Activated CD4-positive, alpha-beta T cell treated with anti-CD3 and anti-CD28 coated beads for 36 hours (primary cell): ENCODE data around the gene SPTBN4. TPM values are rescaled to one million over a fixed set of nuclear protein-coding genes. Genes with fewer than 3 reads are reported as not detected.

Source experiments
- total RNA-seq, 2 experiments: library from RNA; stranded (reverse); gene quantifications; one replicate each; pipeline ENCODE4 v1.2.3, GENCODE V29; 2021

The SPTBN4 gene
- total RNA-seq, 2 experiments from 2014 or later, result 2.4 to 2.5 TPM

Other genes with a start within 250 kb of the SPTBN4 start
- gene TTC9B, start 248.6 kb upstream of the SPTBN4 start, total RNA-seq, result not detected
- gene CCNP, start 240.3 kb upstream of the SPTBN4 start, total RNA-seq, result under 1 TPM in 1 of 2 experiments, not detected in 1; 0.12 TPM
- gene AKT2, start 181.7 kb upstream of the SPTBN4 start, total RNA-seq, result 100 to 1,000 TPM; 142 to 148 TPM
- gene C19orf47, start 118.6 kb upstream of the SPTBN4 start, total RNA-seq, result 10 to 100 TPM; 15.8 to 17.7 TPM
- 10 to 100 TPM; 57.8 to 69.1 TPM for gene PLD3, start 118.3 kb upstream of the SPTBN4 start, total RNA-seq
- gene HIPK4, start 76.8 kb upstream of the SPTBN4 start, total RNA-seq, result under 1 TPM in 1 of 2 experiments, not detected in 1; 0.09 TPM
- 1 to 10 TPM; 1.0 to 1.4 TPM for gene PRX, start 53.6 kb upstream of the SPTBN4 start, total RNA-seq
- gene SERTAD1, start 41.0 kb upstream of the SPTBN4 start, total RNA-seq, result 10 to 100 TPM; 10.0 to 14.7 TPM
- gene SERTAD3, start 22.7 kb upstream of the SPTBN4 start, total RNA-seq, result 10 to 100 TPM in 1 of 2 experiments, 1 to 10 TPM in 1; 8.4 to 12.0 TPM
- 10 to 100 TPM; 34.1 to 35.6 TPM for gene BLVRB, start 1.3 kb upstream of the SPTBN4 start, total RNA-seq
- 100 to 1,000 TPM; 100 to 155 TPM for gene SHKBP1, start 109.9 kb downstream of the SPTBN4 start, total RNA-seq
- gene LTBP4, start 134.4 kb downstream of the SPTBN4 start, total RNA-seq, result 100 to 1,000 TPM; 142 to 145 TPM
- gene NUMBL, start 223.7 kb downstream of the SPTBN4 start, total RNA-seq, result 10 to 100 TPM; 11.6 to 18.0 TPM
- gene COQ8B, start 249.9 kb downstream of the SPTBN4 start, total RNA-seq, result 10 to 100 TPM; 21.2 to 29.9 TPM